ENCODE results near the gene NDUFA13.

DNA sequence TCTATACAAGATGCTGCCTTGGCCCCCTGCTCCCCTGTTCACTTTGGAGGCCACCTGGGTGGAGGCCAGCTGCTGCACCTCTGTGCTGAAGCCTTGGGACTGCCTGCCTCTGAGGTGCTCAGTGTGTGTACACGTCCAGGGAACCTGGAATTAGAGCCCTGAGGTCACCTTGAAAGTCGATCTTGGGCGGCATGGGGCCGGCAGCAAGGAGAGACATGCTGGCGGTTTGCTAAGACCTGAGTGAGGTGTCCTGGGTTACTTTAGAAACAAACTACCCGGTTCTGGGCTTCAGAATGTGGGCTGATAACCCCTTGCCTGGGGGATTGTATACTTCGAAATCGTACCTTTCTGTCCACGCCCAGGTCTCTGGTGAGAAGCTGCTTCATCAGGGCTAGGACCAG, 26.2 kb upstream of the NDUFA13 start:
- TF ChIP-seq GATA2 (IDR thresholded peaks at IDR 0.05; ENCODE audit: low read depth, low read length), result no peak
- no peak for TF ChIP-seq GATA3 (IDR thresholded peaks at IDR 0.05; ENCODE audit: low read depth, low read length)
